Neural cell (in vitro differentiated cells): ENCODE data around the gene NID2. TPM values are rescaled to one million over a fixed set of nuclear protein-coding genes. Genes with fewer than 3 reads are reported as not detected.

ENCODE experiments used
- H2AFZ ChIP-seq: fragments of 200-600, 300-800 bp; sonication (generic), shearing (Covaris generic); 2 replicates; pipeline ENCODE4 v1.6.0; 2014; ENCODE audit warnings: low read depth, mild to moderate bottlenecking, antibody characterized with exemption, low read length, moderate library complexity
- H3F3A ChIP-seq: fragments of 200-600 bp; shearing (Covaris generic); 2 replicates; pipeline ENCODE4 v1.6.1; 2016; ENCODE audit warnings: mild to moderate bottlenecking, moderate library complexity, mixed read lengths, antibody characterized with exemption, low read length; ENCODE audit not compliant: insufficient read depth, poor library complexity, severe bottlenecking
- H3K27ac ChIP-seq: fragments of 200-600, 300-800 bp; sonication (generic), shearing (Covaris generic); 2 replicates; pipeline ENCODE4 v1.5.1; 2014; ENCODE audit warnings: mild to moderate bottlenecking, low read length, moderate library complexity
- H3K27me3 ChIP-seq: fragments of 300-800, 200-600 bp; sonication (generic), shearing (Covaris generic); 2 replicates; pipeline ENCODE4 v1.6.0; 2014; ENCODE audit warnings: mild to moderate bottlenecking, low read depth, low read length, moderate library complexity; ENCODE audit not compliant: insufficient read depth
- H3K36me3 ChIP-seq: fragments of 300-800, 200-600 bp; sonication (generic), shearing (Covaris generic); 2 replicates; pipeline ENCODE4 v1.5.1; 2014; ENCODE audit warnings: mild to moderate bottlenecking, antibody characterized with exemption, low read length, moderate library complexity; ENCODE audit not compliant: insufficient read depth
- H3K4me2 ChIP-seq: fragments of 300-800, 200-600 bp; sonication (generic), shearing (Covaris generic); 2 replicates; pipeline ENCODE4 v1.6.0; 2014; ENCODE audit warnings: mild to moderate bottlenecking, low read length
- H3K4me3 ChIP-seq: fragments of 300-800, 200-600 bp; sonication (generic), shearing (Covaris generic); 2 replicates; pipeline ENCODE4 v1.5.1; 2014; ENCODE audit warnings: mild to moderate bottlenecking, low read length, moderate library complexity
- H3K79me2 ChIP-seq: fragments of 200-600 bp; shearing (Covaris generic); replicated peaks from 2 replicates; pipeline ENCODE4 v1.6.0; 2014; ENCODE audit warnings: mild to moderate bottlenecking, low read length, moderate library complexity; ENCODE audit not compliant: insufficient read depth
- H3K9ac ChIP-seq: fragments of 300-800, 200-600 bp; sonication (generic), shearing (Covaris generic); 2 replicates; pipeline ENCODE4 v1.6.1; 2016; ENCODE audit warnings: mild to moderate bottlenecking, low read length, mixed read lengths
- H3K9me2 ChIP-seq: fragments of 200-600 bp; shearing (Covaris generic); 2 replicates; pipeline ENCODE4 v1.6.1; 2016; ENCODE audit warnings: mild to moderate bottlenecking, low read length, mixed read lengths; ENCODE audit not compliant: insufficient read depth
- H3K9me3 ChIP-seq: fragments of 200-600, 300-800 bp; sonication (generic), shearing (Covaris generic); 2 replicates; pipeline ENCODE4 v1.6.1; 2016; ENCODE audit warnings: mild to moderate bottlenecking, mixed run types, low read length, moderate library complexity, mixed read lengths
- H4K20me1 ChIP-seq: fragments of 200-600 bp; shearing (Covaris generic); 2 replicates; pipeline ENCODE4 v1.6.1; 2016; ENCODE audit warnings: mild to moderate bottlenecking, mixed run types; ENCODE audit not compliant: insufficient read depth
- CTCF ChIP-seq: fragments of 450-650 bp; IDR thresholded peaks from 2 replicates; pipeline ENCODE4 v1.5.1; 2014; ENCODE audit warnings: antibody characterized with exemption, mild to moderate bottlenecking, moderate library complexity; ENCODE audit not compliant: poor library complexity, severe bottlenecking
- EP300 ChIP-seq: fragments of 450-650 bp; conservative IDR thresholded peaks from 2 replicates; pipeline ENCODE4 v1.6.1; 2014; ENCODE audit warnings: antibody characterized with exemption, mild to moderate bottlenecking, moderate library complexity; ENCODE audit not compliant: poor library complexity, severe bottlenecking
- EZH2 ChIP-seq: fragments of 200-600, 300-800 bp; shearing (Covaris generic), sonication (generic); IDR thresholded peaks from 2 replicates; pipeline ENCODE4 v1.6.1; 2014; ENCODE audit warnings: antibody characterized with exemption, low read length, borderline replicate concordance, mild to moderate bottlenecking; ENCODE audit not compliant: insufficient read depth, poor library complexity, severe bottlenecking
- MXI1 ChIP-seq: fragments of 450-650 bp; conservative IDR thresholded peaks from 2 replicates; pipeline ENCODE4 v1.6.1; 2014; ENCODE audit warnings: antibody characterized with exemption, mild to moderate bottlenecking; ENCODE audit not compliant: poor library complexity, severe bottlenecking
- POLR2AphosphoS5 ChIP-seq: IDR thresholded peaks from 2 replicates; pipeline ENCODE4 v1.6.1; 2012
- RAD21 ChIP-seq: fragments of 450-650 bp; conservative IDR thresholded peaks from 2 replicates; pipeline ENCODE4 v1.6.1; 2014; ENCODE audit warnings: antibody characterized with exemption, mild to moderate bottlenecking, moderate library complexity
- REST ChIP-seq: IDR thresholded peaks from 2 replicates; pipeline ENCODE4 v1.6.1; 2012; ENCODE audit warnings: borderline replicate concordance
- SMC3 ChIP-seq: fragments of 450-650 bp; conservative IDR thresholded peaks from 2 replicates; pipeline ENCODE4 v1.6.1; 2014; ENCODE audit warnings: antibody characterized with exemption, mild to moderate bottlenecking, moderate library complexity; ENCODE audit not compliant: poor library complexity
- TAF1 ChIP-seq: IDR thresholded peaks from 2 replicates; pipeline ENCODE4 v1.6.1; 2012; ENCODE audit warnings: low read depth
- polyA plus RNA-seq: library from polyadenylated mRNA; depleted of rRNA; stranded (reverse); fragments of >200 nt; gene quantifications from 2 replicates; pipeline ENCODE4 v1.2.3, GENCODE V29; 2014

NID2 gene
- polyA plus RNA-seq, 1 donor from 2014 or later: 1.1 TPM

GRCh38 chr14:52003324-52003723 is 65.5 kb downstream of the NID2 start:
- no peak for TF ChIP-seq TAF1
- TF ChIP-seq SMC3: no peak
- no peak for TF ChIP-seq REST
- TF ChIP-seq CTCF: no peak
- no peak for TF ChIP-seq MXI1
- no peak for TF ChIP-seq EP300
- TF ChIP-seq RAD21: no peak
- TF ChIP-seq POLR2AphosphoS5: no peak
- Histone ChIP-seq H3K36me3 (peaks cover 18% of the 10 kb centered on the region), H4K20me1 (no peaks in the 10 kb centered on the region), H3K27ac (no peak overlapping the region), H3K9me3 (no peaks in the 10 kb centered on the region), H2AFZ (no peak overlapping the region), H3K79me2 (peaks cover 6% of the 10 kb centered on the region), H3K9me2 (no peaks in the 10 kb centered on the region), H3K9ac (no peak overlapping the region), H3F3A (no peaks in the 10 kb centered on the region), H3K4me3 (no peak overlapping the region), H3K4me2 (no peak overlapping the region), H3K27me3 (no peaks in the 10 kb centered on the region)

- Histone ChIP-seq H3K9ac (no peak overlapping the region), H3K79me2 (peaks cover 6% of the 10 kb centered on the region), H2AFZ (no peak overlapping the region), H3F3A (no peaks in the 10 kb centered on the region), H3K27me3 (no peaks in the 10 kb centered on the region), H3K27ac (no peak overlapping the region), H3K4me3 (no peak overlapping the region), H4K20me1 (no peaks in the 10 kb centered on the region), H3K36me3 (peaks cover 12% of the 10 kb centered on the region), H3K4me2 (no peak overlapping the region), H3K9me3 (no peaks in the 10 kb centered on the region), H3K9me2 (no peaks in the 10 kb centered on the region)
- no peak for TF ChIP-seq MXI1
- no peak for TF ChIP-seq REST
- TF ChIP-seq RAD21: no peak
- no peak for TF ChIP-seq POLR2AphosphoS5
- TF ChIP-seq TAF1: no peak
- TF ChIP-seq EZH2: no peak
- TF ChIP-seq EP300: no peak
- no peak for TF ChIP-seq SMC3
- no peak for TF ChIP-seq CTCF
Measured at GRCh38 chr14:52002542-52002941, 66.3 kb downstream of the NID2 start.
